GM12878 (cell line): ENCODE results near the gene TICRR. TPM values are rescaled to one million over a fixed set of nuclear protein-coding genes. Genes with fewer than 3 reads are reported as not detected.

Source experiments
- ATAC-seq: fragments of 200-7000 bp; cut with Tn5 transposase; 3 replicates; pipeline ENCODE4 v1.9.1; 2020; ENCODE audit warnings: mild to moderate bottlenecking, moderate library complexity
- BruUV-seq: library from RNA; stranded (reverse); fragments of 400-500 nt; replicated peaks from 2 replicates; lab custom pipeline; 2021; lab: Mats Ljungman, UMichigan
- CTCF ChIA-PET: fragments of 300-600 bp; sonication (Branson Sonifier 250); formaldehyde crosslinking; extraction: SDS; loops from one replicate; lab custom pipeline; 2021; ENCODE audit warnings: inconsistent platforms; lab: Yijun Ruan, JAX
- POLR2A ChIA-PET: fragments of 350-600 bp; formaldehyde crosslinking; extraction: SDS; loops from one replicate; lab custom pipeline; 2021; ENCODE audit warnings: inconsistent platforms; lab: Charles Lee
- RAD21 ChIA-PET: fragments of 300-600 bp; sonication (Branson Sonifier 250); formaldehyde crosslinking; loops from one replicate; lab custom pipeline; 2023; ENCODE audit warnings: antibody characterized with exemption; ENCODE audit not compliant: unreplicated experiment; lab: Charles Lee
- SMC1A ChIA-PET: fragments of 300-600 bp; sonication (Branson Sonifier 250); formaldehyde crosslinking; loops from one replicate; lab custom pipeline; 2023; ENCODE audit not compliant: unreplicated experiment, uncharacterized antibody; lab: Charles Lee
- DNase-seq: peaks from one replicate; pipeline ENCODE4 v3.0.0-alpha.2; 2011; ENCODE audit warnings: low read depth, low spot score
- FAIRE-seq: peaks from 3 replicates; lab custom pipeline; 2011; peaks lifted over from hg19 to GRCh38; lab: Jason Lieb, UNC
- H2AFZ ChIP-seq: 2 replicates; pipeline ENCODE4 v1.6.0; 2011; ENCODE audit warnings: low read depth, low read length, control low read depth; ENCODE audit not compliant: control insufficient read depth
- H3K27ac ChIP-seq: 2 replicates; pipeline ENCODE4 v1.5.1; 2011; ENCODE audit warnings: control low read depth; ENCODE audit not compliant: control insufficient read depth, insufficient read depth
- H3K27me3 ChIP-seq, 2 experiments: replicated peaks in 1 of 2; 2 replicates each; pipeline versions ENCODE4 v1.6.0 to v1.6.1; 2011; ENCODE audit warnings: low read length in 1 of 2; ENCODE audit not compliant: control insufficient read depth in 2 of 2, insufficient read depth in 2 of 2
- H3K36me3 ChIP-seq, 2 experiments: 2 replicates each; pipeline ENCODE4 v1.5.1; 2011; ENCODE audit warnings: low read length in 1 of 2; ENCODE audit not compliant: control insufficient read depth in 2 of 2, insufficient read depth in 2 of 2
- H3K4me1 ChIP-seq: 2 replicates; pipeline ENCODE4 v1.6.1; 2011; ENCODE audit warnings: mild to moderate bottlenecking, low read length, moderate library complexity, mixed read lengths; ENCODE audit not compliant: control insufficient read depth, insufficient read depth
- H3K4me2 ChIP-seq: 2 replicates; pipeline ENCODE4 v1.6.0; 2011; ENCODE audit warnings: control low read depth; ENCODE audit not compliant: control insufficient read depth, insufficient read depth
- H3K4me3 ChIP-seq: fragments of 200-600 bp; sonication (generic); 2 replicates; pipeline ENCODE4 v1.5.1; 2016
- H3K79me2 ChIP-seq: 2 replicates; pipeline ENCODE4 v1.6.0; 2011; ENCODE audit warnings: low read length; ENCODE audit not compliant: control insufficient read depth, insufficient read depth
- H3K9ac ChIP-seq: 2 replicates; pipeline ENCODE4 v1.8.0; 2011; ENCODE audit warnings: low read length, control low read depth, mixed read lengths; ENCODE audit not compliant: control insufficient read depth, insufficient read depth
- H3K9me3 ChIP-seq: replicated peaks from 3 replicates; pipeline ENCODE4 v1.5.1; 2011; ENCODE audit warnings: mild to moderate bottlenecking, low read length; ENCODE audit not compliant: control insufficient read depth, insufficient read depth
- H4K20me1 ChIP-seq: 2 replicates; pipeline ENCODE4 v1.6.0; 2011; ENCODE audit not compliant: control insufficient read depth, insufficient read depth
- HCFC1 ChIP-seq: fragments of 150-350 bp; IDR thresholded peaks from 2 replicates; pipeline ENCODE4 v1.6.1; 2014; ENCODE audit warnings: low read length
- MAX ChIP-seq: IDR thresholded peaks from 2 replicates; pipeline ENCODE4 v1.6.1; 2012; ENCODE audit warnings: low read depth, low read length, improper control_type of control experiment
- NFYA ChIP-seq: IDR thresholded peaks from 2 replicates; pipeline ENCODE4 v1.6.1; 2011; ENCODE audit warnings: low read depth, mild to moderate bottlenecking, low read length, improper control_type of control experiment, borderline replicate concordance
- NR2C2 ChIP-seq: IDR thresholded peaks from 2 replicates; pipeline ENCODE4 v1.6.1; 2011; ENCODE audit warnings: borderline replicate concordance, low read depth; ENCODE audit not compliant: control insufficient read depth, insufficient read length
- PBX3 ChIP-seq: IDR thresholded peaks from 2 replicates; pipeline ENCODE4 v1.6.1; 2011; ENCODE audit warnings: mild to moderate bottlenecking, low read depth, low read length, moderate library complexity; ENCODE audit not compliant: insufficient replicate concordance
- ZBED1 ChIP-seq: IDR thresholded peaks from 2 replicates; pipeline ENCODE4 v1.6.1; 2016; ENCODE audit warnings: borderline replicate concordance
- ZNF207 ChIP-seq: fragments of 450-650 bp; IDR thresholded peaks from 2 replicates; pipeline ENCODE4 v1.6.1; 2014; ENCODE audit warnings: antibody characterized with exemption, mild to moderate bottlenecking, borderline replicate concordance
- WGBS: methylation state at CpG from one replicate; pipeline ENCODE4 v1.1.6; 2016; ENCODE audit warnings: low lambda C conversion rate; ENCODE audit not compliant: insufficient replicate concordance, insufficient coverage; ENCODE audit errors: missing lambda C conversion rate; 5-methylcytosine and 5-hydroxymethylcytosine counted together
- in situ Hi-C: fragments of 300-500 bp; cut with MboI; formaldehyde crosslinking; loops from 9 replicates; pipeline ENCODE4 v1.14.3; 2018; ENCODE audit warnings: mixed read lengths
- intact Hi-C: fragments of 100-400 bp; cut with micrococcal nuclease; formaldehyde crosslinking; loops from one replicate; pipeline ENCODE4 v1.14.2; 2022; ENCODE audit not compliant: unreplicated experiment
- polyA plus RNA-seq, 11 experiments: library from polyadenylated mRNA; depleted of rRNA in 4 of 11; unstranded in 6 of 11; stranded (reverse) in 5 of 11; fragments of >200 nt; fragmentation: Nextera tagmentation in 4 of 11; fragmentation: Illumina TruSeq in 1 of 11; extraction: Ambion mirVana in 4 of 11; extraction: Trizol in 1 of 11; gene quantifications; 1 replicate in 1 of 11; 2 replicates in 10 of 11; pipeline versions ENCODE4 v1.2.1 to v1.2.3, GENCODE V29; 2011 to 2016; ENCODE audit warnings: inconsistent platforms in 2 of 11, missing spikeins in 2 of 11, low read depth in 1 of 11
- total RNA-seq, 4 experiments: library from RNA; depleted of rRNA in 3 of 4; stranded (reverse); fragments of >200 nt in 3 of 4; fragmentation: Illumina TruSeq in 1 of 4; extraction: Trizol in 1 of 4; gene quantifications; 2 replicates each; pipeline versions ENCODE4 v1.2.1 to v1.2.3, GENCODE V29; 2013 to 2021

The TICRR gene
- total and polyA plus RNA-seq, 10 of the 15 experiments (the other 5 are each of a cell fraction or from before 2014, with no cell fraction given), result 0.58 to 21.5 (median 11.5) TPM

- ChIA-PET RAD21 (no interaction called here), POLR2A (interaction anchor here (0.6 kb wide), 1 partner anchor 321 kb away, joined by 3 read pairs; no protein-coding TSS in a partner anchor), CTCF (interaction anchor here (0.5 to 3.2 kb wide), 3 partner anchors 60 to 111 kb away, joined by 3 to 42 read pairs (median 5); partner anchors contain the start of gene RHCG), SMC1A (interaction anchor here (0.8 kb wide), 1 partner anchor 38 kb away, joined by 3 read pairs; no protein-coding TSS in a partner anchor)
- H3K36me3 ChIP-seq, result no peaks in the 10 kb centered on the region
- FAIRE-seq (no peak), ATAC-seq (no peak), DNase-seq (no peak)
- BruUV-seq, result no TSS peak
- WGBS, result 63% methylated on average over 3 of the region's 3 CpGs
- no peak overlapping the region for H3K27ac ChIP-seq
- no peaks in the 10 kb centered on the region for H3K79me2 ChIP-seq
- H2AFZ ChIP-seq, result no peak overlapping the region
- H3K9me3 ChIP-seq, result no peaks in the 10 kb centered on the region
- TF ChIP-seq MAX, result no peak
- no peak for TF ChIP-seq ZBED1
- H4K20me1 ChIP-seq, result no peaks in the 10 kb centered on the region
- H3K4me3 ChIP-seq, result no peak overlapping the region
- in situ Hi-C loops, result no loop called here
- peaks cover 7% of the 10 kb centered on the region for H3K4me1 ChIP-seq
- H3K4me2 ChIP-seq, result no peak overlapping the region
- no peak overlapping the region for H3K9ac ChIP-seq
- no peaks in the 10 kb centered on the region for H3K27me3 ChIP-seq
- intact Hi-C loops, result no loop called here
These were observed 21.6 kb upstream of the TICRR start for GRCh38 chr15:89553632-89554031.

- no TSS peak for BruUV-seq
- ATAC-seq, result no peak
- H3K36me3 ChIP-seq, result no peaks in the 10 kb centered on the region
- H3K27me3 ChIP-seq, result no peaks in the 10 kb centered on the region
- H4K20me1 ChIP-seq, result no peaks in the 10 kb centered on the region
- RAD21 ChIA-PET, result no interaction called here
- CTCF ChIA-PET, result interaction anchor here (0.5 to 3.2 kb wide), 5 partner anchors 9 to 111 kb away, joined by 3 to 42 read pairs (median 4); partner anchors contain the start of gene RHCG
- no peak overlapping the region for H3K4me3 ChIP-seq
- H3K79me2 ChIP-seq, result no peaks in the 10 kb centered on the region
- 38% methylated on average over 7 of the region's 7 CpGs for WGBS
- no peak for FAIRE-seq
- TF ChIP-seq NR2C2 (no peak), ZNF207 (no peak), NFYA (no peak), HCFC1 (no peak), PBX3 (no peak)
- intact Hi-C loops (no loop called here), in situ Hi-C loops (no loop called here)
- no peak overlapping the region for H3K4me2 ChIP-seq
- SMC1A ChIA-PET, result interaction anchor here (0.8 to 1.3 kb wide), 6 partner anchors 37 to 348 kb away, joined by 3 read pairs; no protein-coding TSS in a partner anchor
- H3K9ac ChIP-seq, result no peak overlapping the region
- H3K9me3 ChIP-seq, result no peaks in the 10 kb centered on the region
- no peak for DNase-seq
- H3K27ac ChIP-seq, result no peak overlapping the region
- POLR2A ChIA-PET, result interaction anchor here (1.0 kb wide), 1 partner anchor 113 kb away, joined by 3 read pairs; no protein-coding TSS in a partner anchor
- no peak overlapping the region for H2AFZ ChIP-seq
- H3K4me1 ChIP-seq, result peaks cover 7% of the 10 kb centered on the region
These were observed 21.0 kb upstream of the TICRR start for GRCh38 chr15:89554247-89554646.
